Measurements from ENCODE around the gene RGPD8. TPM values are rescaled to one million over a fixed set of nuclear protein-coding genes. Genes with fewer than 3 reads are reported as not detected.
A peak's percentile ranks its signal among the peaks of the same experiment; 100 is the strongest.

Gene RGPD8
- total and polyA plus RNA-seq, 2 of the 13 experiments (the other 11 are each of a cell fraction or from before 2014, with no cell fraction given) = 2.3 to 12.8 TPM

DNA sequence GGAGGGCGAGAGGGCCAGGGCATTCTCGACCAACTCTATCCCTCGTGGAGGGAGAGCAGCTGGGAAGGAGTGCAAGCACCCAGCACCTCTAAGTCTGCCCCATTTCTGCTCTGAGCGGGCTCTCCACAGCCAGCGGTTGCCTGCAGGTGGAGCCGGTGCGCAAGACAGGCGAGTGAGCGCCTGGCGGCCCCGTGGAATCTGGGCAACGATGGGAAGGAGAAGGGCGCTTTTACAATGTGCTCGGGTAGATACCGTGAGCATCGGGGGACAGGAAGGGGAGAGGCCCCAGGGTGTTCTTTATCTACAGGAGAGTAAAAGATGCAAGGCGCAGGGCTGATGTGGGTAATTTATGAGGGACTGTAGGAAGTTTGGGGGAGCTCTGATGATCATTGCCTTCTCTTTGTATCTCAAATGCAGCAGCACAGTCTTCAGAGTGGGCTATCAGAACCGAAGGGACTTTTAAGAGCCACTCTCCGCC lies 47.6 kb upstream of the RGPD8 start (continued):
- TF ChIP-seq, protein P1, sequence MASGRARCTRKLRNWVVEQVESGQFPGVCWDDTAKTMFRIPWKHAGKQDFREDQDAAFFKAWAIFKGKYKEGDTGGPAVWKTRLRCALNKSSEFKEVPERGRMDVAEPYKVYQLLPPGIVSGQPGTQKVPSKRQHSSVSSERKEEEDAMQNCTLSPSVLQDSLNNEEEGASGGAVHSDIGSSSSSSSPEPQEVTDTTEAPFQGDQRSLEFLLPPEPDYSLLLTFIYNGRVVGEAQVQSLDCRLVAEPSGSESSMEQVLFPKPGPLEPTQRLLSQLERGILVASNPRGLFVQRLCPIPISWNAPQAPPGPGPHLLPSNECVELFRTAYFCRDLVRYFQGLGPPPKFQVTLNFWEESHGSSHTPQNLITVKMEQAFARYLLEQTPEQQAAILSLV (CRISPR knock-in tag; IDR thresholded peaks at IDR 0.05; ENCODE audit: borderline replicate concordance) = 0 out of 2 replicates have a peak, but pooled peaks have one; percentile 6
- TF ChIP-seq RXRA (CRISPR knock-in tag; IDR thresholded peaks at IDR 0.05) (peak; percentile 57; the same call in 1 of the 2 replicates), ZNF430 (CRISPR knock-in tag; IDR thresholded peaks at IDR 0.05) (peak; percentile 74; the same call in 1 of the 2 replicates), RFX5 (IDR thresholded peaks at IDR 0.05; ENCODE audit: low read depth, low read length) (no peak), ESRRA (CRISPR knock-in tag; IDR thresholded peaks at IDR 0.05; ENCODE audit: low read depth) (no peak), GABPA (IDR thresholded peaks at IDR 0.05; ENCODE audit: low read depth, low read length) (no peak), GABPA (CRISPR knock-in tag; IDR thresholded peaks at IDR 0.05; ENCODE audit: low read depth) (peak; percentile 38; the same call in 1 of the 2 replicates), RAD21 (CRISPR knock-in tag; IDR thresholded peaks at IDR 0.05) (peak; percentile 89), ZNF501 (CRISPR knock-in tag; IDR thresholded peaks at IDR 0.05) (peak; percentile 84; the same call in 1 of the 2 replicates), ZNF747 (CRISPR knock-in tag; IDR thresholded peaks at IDR 0.05; ENCODE audit: borderline replicate concordance) (no peak), ZNF547 (CRISPR knock-in tag; IDR thresholded peaks at IDR 0.05) (peak; percentile 62), ZNF557 (CRISPR knock-in tag; IDR thresholded peaks at IDR 0.05) (0 out of 2 replicates have a peak, but pooled peaks have one; percentile 30), ZSCAN29 (CRISPR knock-in tag; conservative IDR thresholded peaks at IDR 0.05) (0 out of 2 replicates have a peak, but pooled peaks have one; percentile 6), MTA1 (CRISPR knock-in tag; IDR thresholded peaks at IDR 0.05; ENCODE audit: borderline replicate concordance) (peak; percentile 40; the same call in 1 of the 2 replicates)
- TF ChIP-seq, protein P2, sequence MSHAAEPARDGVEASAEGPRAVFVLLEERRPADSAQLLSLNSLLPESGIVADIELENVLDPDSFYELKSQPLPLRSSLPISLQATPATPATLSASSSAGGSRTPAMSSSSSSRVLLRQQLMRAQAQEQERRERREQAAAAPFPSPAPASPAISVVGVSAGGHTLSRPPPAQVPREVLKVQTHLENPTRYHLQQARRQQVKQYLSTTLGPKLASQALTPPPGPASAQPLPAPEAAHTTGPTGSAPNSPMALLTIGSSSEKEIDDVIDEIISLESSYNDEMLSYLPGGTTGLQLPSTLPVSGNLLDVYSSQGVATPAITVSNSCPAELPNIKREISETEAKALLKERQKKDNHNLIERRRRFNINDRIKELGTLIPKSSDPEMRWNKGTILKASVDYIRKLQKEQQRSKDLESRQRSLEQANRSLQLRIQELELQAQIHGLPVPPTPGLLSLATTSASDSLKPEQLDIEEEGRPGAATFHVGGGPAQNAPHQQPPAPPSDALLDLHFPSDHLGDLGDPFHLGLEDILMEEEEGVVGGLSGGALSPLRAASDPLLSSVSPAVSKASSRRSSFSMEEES (CRISPR knock-in tag; IDR thresholded peaks at IDR 0.05) = peak; percentile 30; the same call in 1 of the 2 replicates
- TF ChIP-seq, protein P3, sequence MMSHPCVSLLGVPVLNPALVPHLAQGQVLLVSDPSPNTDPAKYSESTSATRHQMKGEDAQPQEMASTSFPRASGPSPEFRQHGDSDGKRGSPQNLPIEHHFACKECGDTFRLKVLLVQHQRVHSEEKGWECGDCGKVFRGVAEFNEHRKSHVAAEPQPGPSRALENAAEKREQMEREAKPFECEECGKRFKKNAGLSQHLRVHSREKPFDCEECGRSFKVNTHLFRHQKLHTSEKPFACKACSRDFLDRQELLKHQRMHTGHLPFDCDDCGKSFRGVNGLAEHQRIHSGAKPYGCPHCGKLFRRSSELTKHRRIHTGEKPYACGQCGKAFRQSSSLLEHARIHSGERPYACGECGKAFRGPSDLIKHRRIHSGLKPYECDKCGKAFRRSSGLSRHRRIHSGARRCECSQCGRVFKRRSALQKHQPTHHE (CRISPR knock-in tag; IDR thresholded peaks at IDR 0.05; ENCODE audit: borderline replicate concordance) = peak; percentile 1; the same call in 1 of the 2 replicates
- TF ChIP-seq, protein P4, sequence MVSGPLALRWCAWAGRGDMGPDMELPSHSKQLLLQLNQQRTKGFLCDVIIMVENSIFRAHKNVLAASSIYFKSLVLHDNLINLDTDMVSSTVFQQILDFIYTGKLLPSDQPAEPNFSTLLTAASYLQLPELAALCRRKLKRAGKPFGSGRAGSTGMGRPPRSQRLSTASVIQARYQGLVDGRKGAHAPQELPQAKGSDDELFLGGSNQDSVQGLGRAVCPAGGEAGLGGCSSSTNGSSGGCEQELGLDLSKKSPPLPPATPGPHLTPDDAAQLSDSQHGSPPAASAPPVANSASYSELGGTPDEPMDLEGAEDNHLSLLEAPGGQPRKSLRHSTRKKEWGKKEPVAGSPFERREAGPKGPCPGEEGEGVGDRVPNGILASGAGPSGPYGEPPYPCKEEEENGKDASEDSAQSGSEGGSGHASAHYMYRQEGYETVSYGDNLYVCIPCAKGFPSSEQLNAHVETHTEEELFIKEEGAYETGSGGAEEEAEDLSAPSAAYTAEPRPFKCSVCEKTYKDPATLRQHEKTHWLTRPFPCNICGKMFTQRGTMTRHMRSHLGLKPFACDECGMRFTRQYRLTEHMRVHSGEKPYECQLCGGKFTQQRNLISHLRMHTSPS (CRISPR knock-in tag; IDR thresholded peaks at IDR 0.05; ENCODE audit: low read depth) = no peak
- TF ChIP-seq, protein P5, sequence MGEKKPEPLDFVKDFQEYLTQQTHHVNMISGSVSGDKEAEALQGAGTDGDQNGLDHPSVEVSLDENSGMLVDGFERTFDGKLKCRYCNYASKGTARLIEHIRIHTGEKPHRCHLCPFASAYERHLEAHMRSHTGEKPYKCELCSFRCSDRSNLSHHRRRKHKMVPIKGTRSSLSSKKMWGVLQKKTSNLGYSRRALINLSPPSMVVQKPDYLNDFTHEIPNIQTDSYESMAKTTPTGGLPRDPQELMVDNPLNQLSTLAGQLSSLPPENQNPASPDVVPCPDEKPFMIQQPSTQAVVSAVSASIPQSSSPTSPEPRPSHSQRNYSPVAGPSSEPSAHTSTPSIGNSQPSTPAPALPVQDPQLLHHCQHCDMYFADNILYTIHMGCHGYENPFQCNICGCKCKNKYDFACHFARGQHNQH (CRISPR knock-in tag; IDR thresholded peaks at IDR 0.05) = peak; percentile 52; the same call in 1 of the 2 replicates

Measured in HepG2 (cell line).